Progenitor cell of endocrine pancreas (in vitro differentiated cells): Measurements from ENCODE around the gene MVK. TPM values are rescaled to one million over a fixed set of nuclear protein-coding genes. Genes with fewer than 3 reads are reported as not detected.

Source experiments
- DNase-seq: peaks from one replicate; pipeline ENCODE4 v3.0.0; 2021; ENCODE audit warnings: low spot score; ENCODE audit not compliant: unreplicated experiment
- H3K27ac Mint-ChIP-seq: 2 replicates; pipeline ENCODE4 v1.8.0; 2021; ENCODE audit warnings: mild to moderate bottlenecking, moderate library complexity, mixed read lengths
- H3K27me3 Mint-ChIP-seq: 2 replicates; pipeline ENCODE4 v1.8.0; 2021; ENCODE audit warnings: mixed read lengths
- H3K36me3 Mint-ChIP-seq: 2 replicates; pipeline ENCODE4 v1.8.0; 2022; ENCODE audit warnings: mixed read lengths; ENCODE audit not compliant: insufficient read depth
- H3K4me1 Mint-ChIP-seq: 2 replicates; pipeline ENCODE4 v1.8.0; 2021; ENCODE audit warnings: low read depth, mixed read lengths
- H3K4me3 Mint-ChIP-seq: 2 replicates; pipeline ENCODE4 v1.8.0; 2021; ENCODE audit warnings: low read depth, mild to moderate bottlenecking, moderate library complexity, mixed read lengths
- H3K9me3 Mint-ChIP-seq: 2 replicates; pipeline ENCODE4 v1.8.0; 2021; ENCODE audit warnings: low read depth, mixed read lengths
- CTCF ChIP-seq: fragments of 200-600 bp; sonication (generic); IDR thresholded peaks from one replicate; pipeline ENCODE4 v1.5.0; 2021; ENCODE audit warnings: antibody characterized with exemption, mild to moderate bottlenecking; ENCODE audit not compliant: unreplicated experiment
- total RNA-seq: library from RNA; stranded (reverse); gene quantifications from 2 replicates; pipeline ENCODE4 v1.2.1, GENCODE V29; 2021

Gene MVK
- total RNA-seq, 1 donor from 2014 or later: 33.3 TPM

- no peak for TF ChIP-seq CTCF
- no peak for DNase-seq
- Mint-ChIP-seq H3K4me3 (no peak overlapping the region), H3K9me3 (no peaks in the 10 kb centered on the region), H3K27ac (no peak overlapping the region), H3K4me1 (no peaks in the 10 kb centered on the region), H3K36me3 (no peaks in the 10 kb centered on the region), H3K27me3 (peaks cover 3% of the 10 kb centered on the region)
Observed at GRCh38 chr12:109639151-109639872, 65.7 kb downstream of the MVK start.

- TF ChIP-seq CTCF: no peak
- Mint-ChIP-seq H3K4me3 (no peak overlapping the region), H3K4me1 (peaks cover 5% of the 10 kb centered on the region), H3K27ac (no peak overlapping the region), H3K36me3 (no peaks in the 10 kb centered on the region), H3K9me3 (no peaks in the 10 kb centered on the region), H3K27me3 (peaks cover 8% of the 10 kb centered on the region)
- no peak for DNase-seq
Observed at GRCh38 chr12:109640961-109641360, 67.4 kb downstream of the MVK start.

- Mint-ChIP-seq H3K4me3 (no peak overlapping the region), H3K9me3 (no peaks in the 10 kb centered on the region), H3K4me1 (peaks cover 5% of the 10 kb centered on the region), H3K36me3 (no peaks in the 10 kb centered on the region), H3K27me3 (peaks cover 11% of the 10 kb centered on the region), H3K27ac (no peak overlapping the region)
- TF ChIP-seq CTCF: no peak
- DNase-seq: no peak
Observed at GRCh38 chr12:109641422-109641821, 67.8 kb downstream of the MVK start.

GRCh38 chr12:109642506-109643132, 69.0 kb downstream of the MVK start:
- TF ChIP-seq CTCF: no peak
- Mint-ChIP-seq H3K4me3 (no peak overlapping the region), H3K9me3 (no peaks in the 10 kb centered on the region), H3K27ac (no peak overlapping the region), H3K4me1 (peaks cover 5% of the 10 kb centered on the region), H3K36me3 (no peaks in the 10 kb centered on the region), H3K27me3 (peaks cover 18% of the 10 kb centered on the region)
- no peak for DNase-seq

GRCh38 chr12:109645194-109645593, 71.6 kb downstream of the MVK start:
- no peak for TF ChIP-seq CTCF
- no peak for DNase-seq
- no peak overlapping the region for H3K27ac Mint-ChIP-seq
- peaks cover 18% of the 10 kb centered on the region for H3K27me3 Mint-ChIP-seq
- no peaks in the 10 kb centered on the region for H3K9me3 Mint-ChIP-seq
- peaks cover 10% of the 10 kb centered on the region for H3K4me1 Mint-ChIP-seq
- H3K4me3 Mint-ChIP-seq: no peak overlapping the region
- H3K36me3 Mint-ChIP-seq: no peaks in the 10 kb centered on the region
